Activated CD8-positive, alpha-beta memory T cell treated with anti-CD3 and anti-CD28 coated beads, Interleukin-2, amount 50 U/mL, for 24 hours (primary cell): Measurements from ENCODE around the gene SH3RF2.
"Not testable (repeated sequence)": the region's sequence is repeated elsewhere in the genome, so short reads cannot be mapped to it uniquely, and the experiment has no call there.

Experiments used
- DNase-seq: peaks from one replicate; pipeline ENCODE4 v3.0.0-alpha.2; 2020; ENCODE audit errors: extremely low read depth

SH3RF2 gene, protein sequence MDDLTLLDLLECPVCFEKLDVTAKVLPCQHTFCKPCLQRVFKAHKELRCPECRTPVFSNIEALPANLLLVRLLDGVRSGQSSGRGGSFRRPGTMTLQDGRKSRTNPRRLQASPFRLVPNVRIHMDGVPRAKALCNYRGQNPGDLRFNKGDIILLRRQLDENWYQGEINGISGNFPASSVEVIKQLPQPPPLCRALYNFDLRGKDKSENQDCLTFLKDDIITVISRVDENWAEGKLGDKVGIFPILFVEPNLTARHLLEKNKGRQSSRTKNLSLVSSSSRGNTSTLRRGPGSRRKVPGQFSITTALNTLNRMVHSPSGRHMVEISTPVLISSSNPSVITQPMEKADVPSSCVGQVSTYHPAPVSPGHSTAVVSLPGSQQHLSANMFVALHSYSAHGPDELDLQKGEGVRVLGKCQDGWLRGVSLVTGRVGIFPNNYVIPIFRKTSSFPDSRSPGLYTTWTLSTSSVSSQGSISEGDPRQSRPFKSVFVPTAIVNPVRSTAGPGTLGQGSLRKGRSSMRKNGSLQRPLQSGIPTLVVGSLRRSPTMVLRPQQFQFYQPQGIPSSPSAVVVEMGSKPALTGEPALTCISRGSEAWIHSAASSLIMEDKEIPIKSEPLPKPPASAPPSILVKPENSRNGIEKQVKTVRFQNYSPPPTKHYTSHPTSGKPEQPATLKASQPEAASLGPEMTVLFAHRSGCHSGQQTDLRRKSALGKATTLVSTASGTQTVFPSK

DNA sequence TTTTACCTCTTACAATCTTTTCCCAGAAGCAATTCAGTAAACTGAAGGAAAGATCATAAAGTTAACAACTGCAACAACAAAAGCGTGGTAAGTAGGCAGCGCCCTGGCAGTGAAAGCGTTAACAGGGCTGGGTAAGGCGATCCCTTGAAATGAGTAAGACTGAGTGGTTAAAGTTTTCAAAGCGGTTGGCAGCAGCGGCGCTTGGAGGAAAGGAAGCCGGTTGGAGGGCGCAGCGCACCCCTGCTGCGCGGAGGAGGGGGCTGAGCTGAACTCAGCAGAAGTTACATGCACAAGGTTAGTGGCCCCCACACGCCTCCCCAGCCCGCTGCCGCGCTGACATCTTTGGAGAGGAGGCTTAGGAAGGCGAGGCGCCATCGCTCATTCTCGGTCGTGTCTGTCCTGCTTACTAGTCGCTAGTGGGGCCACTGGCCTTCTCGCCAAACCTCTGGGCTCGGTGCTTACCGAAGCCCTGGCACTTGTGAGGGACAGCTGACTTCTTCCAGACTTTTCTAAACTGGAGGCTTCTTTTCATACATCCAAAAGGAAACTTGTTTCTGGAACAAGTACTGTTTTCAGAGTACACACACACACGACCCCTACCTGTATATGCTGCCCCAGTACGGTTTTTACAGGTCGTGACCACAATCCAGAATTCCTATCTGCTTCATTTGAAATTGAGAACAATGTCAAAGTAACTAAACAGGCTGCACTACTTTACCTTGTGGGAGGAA lies at the start of gene SH3RF2:
Gene SH3RF2 (plus strand): TSS at position 178 of the 731 bp plus-strand sequence. CDS start 1,351 bp downstream, outside the sequence.
- no peak for DNase-seq

DNA sequence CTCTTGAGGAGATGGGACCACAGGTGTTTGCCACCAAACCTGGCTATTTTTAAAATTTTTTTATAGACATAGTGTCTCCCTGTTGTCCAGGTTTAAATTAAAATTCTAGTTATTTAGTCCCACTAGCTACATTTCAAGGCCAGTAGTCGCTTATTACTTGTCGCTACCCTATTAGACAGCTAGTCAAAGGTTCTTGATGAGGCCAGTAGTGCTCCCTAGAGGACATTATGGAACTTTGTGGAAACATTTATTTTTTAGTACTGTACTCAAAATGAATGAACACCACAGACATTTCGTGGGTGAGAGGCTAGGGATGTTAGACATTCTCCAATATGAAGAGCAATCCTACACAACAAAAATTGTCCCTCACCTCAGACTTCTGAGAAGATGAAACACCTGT lies 49.2 kb upstream of the SH3RF2 start:
- no peak for DNase-seq

DNA sequence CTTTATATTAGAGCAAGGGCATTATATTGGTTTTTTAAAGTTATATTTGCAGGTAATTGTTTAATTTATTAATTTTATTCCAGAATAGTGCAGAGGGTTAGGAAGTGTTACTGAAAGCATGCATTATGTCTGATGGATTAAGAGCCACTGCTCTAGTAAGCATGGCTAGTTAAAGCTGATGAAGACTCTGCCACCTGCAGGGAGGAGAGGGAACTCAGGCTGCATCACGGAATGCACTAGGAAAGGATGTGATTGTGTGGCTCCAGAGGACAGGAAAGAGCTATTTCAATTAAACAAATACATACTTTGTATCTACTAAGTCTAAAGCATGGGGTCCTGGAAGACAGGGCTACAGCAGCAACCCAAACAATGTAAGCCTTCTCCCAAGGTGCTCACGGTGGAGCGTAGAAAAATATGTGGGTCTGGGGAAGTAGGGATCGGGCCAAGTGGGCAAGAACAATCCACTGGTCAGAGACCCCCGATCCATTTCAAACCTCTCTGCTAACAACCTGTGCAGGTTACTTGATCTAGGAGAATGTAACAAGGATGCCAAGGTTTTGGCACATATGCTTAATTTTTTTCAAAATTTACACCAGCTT lies 48.3 kb upstream of the SH3RF2 start:
- no peak for DNase-seq

DNA sequence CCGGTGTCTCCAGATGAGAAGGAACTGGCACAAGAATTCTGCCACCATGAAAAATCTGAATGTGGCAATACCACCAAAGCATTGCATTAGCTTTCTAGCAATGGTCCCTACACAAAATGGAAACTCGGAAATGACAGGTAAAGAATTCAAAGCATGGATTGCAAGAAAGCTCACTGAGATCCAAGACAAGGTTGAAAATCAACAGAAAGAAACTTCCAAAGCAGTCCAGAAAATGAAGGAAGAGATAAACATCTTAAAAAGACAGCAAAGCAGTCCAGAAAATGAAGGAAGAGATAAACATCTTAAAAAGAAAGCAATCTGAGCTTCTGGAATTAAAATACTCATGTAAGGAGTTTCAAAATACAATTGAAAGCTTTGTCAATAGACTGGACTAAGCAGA lies 46.8 kb upstream of the SH3RF2 start:
- no peak for DNase-seq

DNA sequence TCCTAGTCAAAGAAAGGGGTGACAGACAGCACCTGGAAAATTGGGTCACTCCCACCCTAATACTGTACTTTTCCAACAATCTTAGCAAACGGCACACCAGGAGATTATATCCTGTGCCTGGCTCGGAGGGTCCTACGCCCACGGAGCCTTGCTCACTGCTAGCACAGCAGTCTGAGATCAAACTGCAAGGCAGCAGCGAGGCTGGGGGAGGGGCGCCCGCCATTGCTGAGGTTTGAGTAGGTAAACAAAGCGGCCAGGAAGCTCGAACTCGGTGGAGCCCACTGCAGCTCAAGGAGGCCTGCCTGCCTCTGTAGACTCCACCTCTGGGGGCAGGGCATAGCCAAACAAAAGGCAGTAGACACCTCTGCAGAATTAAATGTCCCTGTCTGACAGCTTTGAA lies 45.0 kb upstream of the SH3RF2 start:
- DNase-seq, result not testable (repeated sequence)

DNA sequence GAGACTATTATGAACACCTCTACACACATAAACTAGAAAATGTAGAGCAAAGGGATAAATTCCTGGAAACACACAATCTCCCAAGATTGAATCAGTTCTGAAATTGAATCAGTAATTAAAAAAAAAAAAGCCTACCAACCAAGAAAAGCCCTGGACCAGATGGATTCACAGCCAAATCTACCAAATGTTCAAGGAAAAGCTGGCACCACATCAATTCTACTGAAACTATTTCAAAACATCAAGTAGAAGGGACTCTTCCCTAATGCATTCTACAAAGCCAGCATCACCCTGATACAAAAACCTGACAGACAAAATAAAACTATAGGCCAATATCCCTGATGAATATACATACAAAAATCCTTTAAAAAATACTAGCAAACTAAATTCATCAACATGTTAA lies 38.2 kb upstream of the SH3RF2 start:
- no peak for DNase-seq

DNA sequence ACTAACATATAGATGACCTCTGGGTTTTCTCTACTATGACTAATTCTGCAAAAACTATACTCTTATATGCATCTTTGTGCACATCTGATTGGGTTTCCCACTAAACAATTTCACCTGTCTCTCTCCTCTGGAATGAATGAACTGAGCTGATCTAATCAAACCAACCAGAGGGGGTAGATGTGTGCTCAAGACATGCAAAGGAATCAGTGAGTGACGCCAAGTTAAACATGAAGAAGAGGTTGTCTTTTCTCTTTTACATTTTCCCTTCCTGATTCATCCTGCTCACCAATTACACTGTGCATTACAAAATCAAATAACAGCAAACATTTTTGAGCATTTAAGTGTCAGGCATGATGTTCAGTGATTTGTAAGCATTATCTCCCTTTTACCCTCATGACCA lies 34.0 kb upstream of the SH3RF2 start:
- no peak for DNase-seq

DNA sequence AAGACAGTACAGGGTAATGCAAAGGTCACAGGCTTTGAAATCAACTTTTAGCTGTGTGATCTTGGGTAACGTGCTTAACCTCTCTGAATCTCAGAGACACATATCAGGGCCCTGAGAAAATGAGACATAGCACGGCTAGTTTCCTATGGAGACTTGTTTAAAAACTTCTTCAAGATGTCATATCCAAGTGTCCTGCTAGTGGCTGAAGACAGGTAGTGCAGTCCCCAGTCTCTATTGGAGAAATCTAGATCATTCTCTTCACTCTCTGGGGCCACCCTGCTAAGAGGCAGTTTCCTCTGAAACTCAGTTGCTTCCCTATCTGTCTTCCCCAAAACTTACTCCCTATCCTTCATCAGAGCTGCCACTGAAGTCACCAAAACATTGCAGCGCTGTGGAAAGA lies 33.3 kb upstream of the SH3RF2 start:
- DNase-seq, result no peak

DNA sequence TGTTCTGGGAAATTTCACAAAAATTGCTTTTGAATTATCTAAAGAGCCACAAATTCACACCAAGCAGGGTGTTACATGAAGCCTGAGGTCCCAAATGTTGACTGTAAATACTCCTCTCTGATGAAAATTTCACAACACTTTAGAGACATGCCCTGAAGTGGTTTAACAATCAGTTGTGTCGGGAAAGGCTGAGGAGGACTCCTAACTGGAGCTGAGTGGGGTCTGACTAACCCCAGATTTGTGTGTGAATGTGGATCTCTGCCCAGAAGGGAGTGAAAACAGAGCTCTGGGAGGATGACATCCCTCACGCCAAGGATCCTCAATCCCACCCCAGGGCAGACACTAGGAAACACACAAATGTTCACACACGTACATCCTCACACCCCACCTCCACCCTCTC lies 32.5 kb upstream of the SH3RF2 start:
- DNase-seq, result no peak

DNA sequence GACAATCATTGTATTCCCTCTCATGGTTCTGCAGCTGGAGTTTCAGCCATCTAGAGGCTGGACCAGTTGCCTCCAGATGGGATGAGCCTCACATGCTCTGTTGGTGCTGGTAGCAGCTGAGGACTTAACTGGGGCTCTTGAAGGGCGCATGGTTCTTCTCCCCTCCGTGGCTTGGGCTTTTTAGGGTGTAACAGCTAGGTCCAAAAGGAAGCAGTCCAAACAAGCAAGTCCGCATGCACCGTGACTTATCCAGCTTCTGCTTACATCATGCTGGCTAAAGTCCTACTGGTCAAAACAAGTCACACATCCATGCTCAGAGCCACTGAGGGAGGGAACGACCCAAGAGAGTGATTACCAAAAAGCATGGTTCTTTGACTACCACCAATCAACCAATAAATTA lies 31.6 kb upstream of the SH3RF2 start:
- no peak for DNase-seq

DNA sequence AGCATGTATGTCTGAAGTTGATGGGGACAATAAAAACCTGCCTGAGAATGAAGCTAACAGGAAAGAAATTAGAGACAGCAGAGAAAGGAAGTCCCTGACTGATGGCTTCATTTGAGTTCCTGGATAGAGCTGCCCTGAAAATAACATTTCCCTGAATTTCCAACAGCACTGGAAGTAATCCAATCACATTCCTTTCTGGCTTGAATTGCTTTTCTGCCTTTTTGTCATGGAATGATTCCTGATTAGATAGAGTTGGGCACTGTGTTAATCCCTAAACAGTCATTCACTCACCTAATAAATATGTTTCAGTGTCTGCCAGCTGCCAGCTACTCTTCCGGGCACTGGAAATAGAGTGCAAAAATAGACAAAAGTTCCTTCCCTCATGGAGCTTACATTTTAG lies 30.0 kb upstream of the SH3RF2 start:
- DNase-seq, result no peak

DNA sequence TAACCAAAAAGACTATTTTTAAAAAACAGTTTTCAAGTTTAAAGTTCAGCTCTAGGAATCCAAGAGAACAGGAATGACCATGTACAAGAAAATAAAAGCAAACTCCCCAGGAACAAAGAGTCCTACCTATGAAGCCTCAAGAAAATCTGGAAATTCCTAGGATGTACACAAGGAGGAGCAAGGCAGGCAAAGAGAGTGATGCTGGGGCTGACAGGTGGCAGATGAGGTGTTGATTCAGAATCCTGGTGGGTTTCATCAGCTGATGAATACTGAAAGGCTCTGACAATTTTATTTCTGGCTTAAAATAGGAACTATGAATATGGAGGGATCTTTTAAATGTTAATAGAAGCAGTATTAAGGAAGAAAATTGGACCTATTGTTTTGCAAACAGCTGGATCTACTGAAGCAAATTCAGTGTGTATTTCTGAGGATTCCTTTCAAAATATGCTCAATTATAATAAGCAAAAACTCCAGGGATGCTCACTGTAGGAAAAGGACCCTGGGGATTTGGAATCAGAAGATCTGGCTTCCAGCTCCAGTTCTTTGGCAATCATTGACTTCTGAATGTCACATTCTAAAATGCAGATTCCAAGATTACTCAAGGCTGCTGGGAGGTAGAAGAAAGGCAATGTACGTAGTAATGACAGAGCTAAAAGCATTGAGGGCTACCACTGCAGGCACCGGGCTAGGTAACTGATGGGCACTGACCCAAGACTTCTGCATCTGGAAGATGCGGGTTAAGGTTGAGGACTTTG lies 28.0 kb upstream of the SH3RF2 start:
- no peak for DNase-seq

DNA sequence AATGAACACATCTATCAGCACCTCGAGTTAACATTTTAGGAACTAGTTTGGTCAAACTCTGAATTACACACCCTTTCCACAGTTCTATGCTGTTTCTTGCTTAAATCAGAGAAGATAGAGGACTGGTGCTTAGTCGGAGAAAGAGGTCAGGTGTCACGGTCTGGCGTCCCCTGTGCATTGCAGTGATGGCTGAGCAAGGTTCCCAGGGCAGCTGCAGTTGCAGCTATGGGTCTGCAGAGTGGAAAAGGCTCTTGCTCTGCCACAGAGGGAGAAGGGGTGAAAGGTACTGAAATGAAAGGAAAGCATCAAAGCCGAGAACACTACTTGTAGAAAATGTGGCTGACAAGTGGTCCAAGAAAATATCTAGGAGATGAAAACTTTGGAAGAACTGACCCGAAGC lies 25.2 kb upstream of the SH3RF2 start:
- DNase-seq, result no peak

DNA sequence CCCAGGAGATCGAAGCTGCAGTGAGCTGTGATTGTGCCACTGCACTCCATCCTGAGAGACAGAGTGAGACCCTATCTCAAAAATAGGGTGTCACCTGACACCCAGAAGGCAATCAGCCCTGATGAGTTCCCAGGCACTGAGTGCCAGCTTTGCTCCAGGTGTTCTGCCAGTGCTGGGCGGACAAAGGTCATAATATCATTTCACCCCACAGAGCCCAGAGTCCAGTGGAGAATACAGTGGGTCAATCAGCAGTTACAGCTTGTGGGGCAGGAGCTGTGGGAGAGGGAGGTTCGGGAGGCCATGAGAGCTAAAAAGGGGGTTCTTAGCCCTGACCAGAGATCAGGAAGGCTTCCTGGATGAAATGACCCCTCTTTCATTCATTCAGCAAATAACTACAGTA lies 24.4 kb upstream of the SH3RF2 start:
- no peak for DNase-seq

DNA sequence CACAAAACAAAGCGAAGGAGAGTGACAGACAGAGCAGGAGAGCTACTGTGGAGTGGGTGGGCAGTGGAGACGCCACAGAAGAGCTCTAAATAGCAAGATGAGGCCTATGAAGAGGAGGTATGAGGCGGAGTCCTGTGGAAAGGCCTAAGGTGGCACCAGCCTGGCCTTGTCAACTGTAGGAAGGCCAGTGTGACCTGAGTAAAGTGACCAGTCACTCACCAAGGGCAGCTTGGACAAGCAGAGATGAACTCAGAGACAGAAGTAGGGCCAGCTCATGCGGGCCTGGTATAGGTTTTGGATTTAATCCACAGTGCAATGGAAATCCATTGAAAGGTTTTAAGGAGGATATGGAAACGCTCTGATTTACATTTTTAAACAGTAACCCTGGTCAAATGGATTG lies 23.8 kb upstream of the SH3RF2 start:
- no peak for DNase-seq

DNA sequence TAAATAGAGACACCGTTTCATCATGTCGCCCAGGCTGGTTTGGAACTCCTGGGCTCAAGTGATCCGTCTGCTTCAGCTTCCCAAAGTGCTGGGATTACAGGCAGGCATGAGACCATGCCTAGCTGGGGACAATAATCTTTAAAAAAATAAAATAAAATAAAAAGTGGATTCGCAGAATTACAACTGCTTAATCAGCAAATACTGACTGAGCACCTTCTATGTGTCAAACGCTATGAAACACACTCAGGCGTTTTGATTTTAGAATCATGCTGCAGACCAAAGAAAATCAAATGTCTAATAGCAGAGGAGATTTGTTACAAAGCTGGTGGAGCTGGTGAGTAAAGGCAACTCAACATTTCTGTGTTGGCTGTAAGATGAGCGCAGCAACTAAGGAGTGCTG lies 22.7 kb upstream of the SH3RF2 start:
- DNase-seq, result no peak

DNA sequence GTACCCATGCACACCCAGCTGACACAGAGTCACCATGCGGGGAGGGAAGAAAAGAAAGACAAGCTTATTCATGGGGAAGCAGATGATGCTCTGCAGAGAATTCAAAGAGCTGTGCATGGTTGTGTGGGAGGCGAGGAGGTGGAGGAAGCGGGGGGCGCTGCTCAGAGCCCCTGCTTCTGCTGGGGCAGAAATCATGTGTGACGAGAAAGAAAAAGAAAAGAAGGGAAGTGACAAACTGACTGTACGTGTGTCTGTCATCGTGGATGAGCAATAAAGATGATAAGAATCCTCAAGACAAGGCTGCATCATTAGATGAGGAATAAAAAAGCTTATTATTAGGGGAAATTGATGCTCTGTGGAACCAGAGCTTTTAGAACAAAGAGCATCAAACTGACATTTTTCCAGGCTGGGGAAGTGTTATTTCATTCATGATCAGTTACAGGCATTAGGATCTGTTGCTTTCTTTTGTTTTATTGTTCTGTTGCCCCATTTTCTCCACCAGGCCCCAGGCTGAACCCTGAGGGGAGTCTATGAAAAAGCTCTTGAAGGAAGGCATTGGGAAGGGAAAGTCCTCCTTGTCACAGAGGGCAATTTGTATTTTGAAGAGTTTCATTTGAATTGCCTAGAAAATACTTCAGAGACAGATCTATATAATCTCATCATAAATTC lies 20.3 kb upstream of the SH3RF2 start:
- DNase-seq, result no peak

DNA sequence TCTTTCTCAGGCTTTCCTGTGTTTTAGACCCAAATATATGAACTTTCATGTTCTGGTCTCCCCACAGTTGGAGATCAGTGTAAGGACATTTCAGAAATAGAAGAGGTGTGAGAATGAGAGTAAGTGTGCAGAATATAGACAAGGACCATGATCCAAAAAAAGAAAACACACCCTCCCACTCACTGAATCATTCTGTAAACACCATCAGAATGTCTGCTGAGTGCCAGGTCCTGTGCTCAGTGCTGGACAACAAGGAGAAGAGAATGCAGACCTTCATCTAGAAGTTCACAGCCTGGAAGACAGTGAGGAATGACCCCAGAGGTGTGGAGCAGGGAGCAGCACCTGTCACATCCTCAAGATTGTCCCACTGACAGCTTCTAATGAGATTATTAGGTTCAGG lies 19.1 kb upstream of the SH3RF2 start:
- no peak for DNase-seq

DNA sequence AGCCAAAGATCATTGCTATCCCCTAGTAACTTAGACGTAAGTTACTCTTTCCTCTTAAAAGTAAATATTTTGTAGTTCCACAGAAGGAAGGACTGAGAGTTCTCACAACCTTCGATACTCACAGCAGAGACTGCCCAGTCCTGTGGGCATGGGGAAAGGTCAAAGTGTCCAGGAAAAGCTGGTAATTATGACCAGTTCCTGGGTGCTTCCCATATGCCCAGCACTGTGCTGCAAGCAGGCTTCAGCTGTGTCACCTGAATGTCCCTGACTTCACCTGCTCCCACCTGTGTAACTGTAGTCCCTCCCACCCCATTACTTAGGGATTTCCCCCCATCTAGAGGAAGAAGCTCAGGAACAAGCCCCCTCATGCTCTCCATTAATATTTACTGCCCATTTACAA lies 18.0 kb upstream of the SH3RF2 start:
- no peak for DNase-seq

DNA sequence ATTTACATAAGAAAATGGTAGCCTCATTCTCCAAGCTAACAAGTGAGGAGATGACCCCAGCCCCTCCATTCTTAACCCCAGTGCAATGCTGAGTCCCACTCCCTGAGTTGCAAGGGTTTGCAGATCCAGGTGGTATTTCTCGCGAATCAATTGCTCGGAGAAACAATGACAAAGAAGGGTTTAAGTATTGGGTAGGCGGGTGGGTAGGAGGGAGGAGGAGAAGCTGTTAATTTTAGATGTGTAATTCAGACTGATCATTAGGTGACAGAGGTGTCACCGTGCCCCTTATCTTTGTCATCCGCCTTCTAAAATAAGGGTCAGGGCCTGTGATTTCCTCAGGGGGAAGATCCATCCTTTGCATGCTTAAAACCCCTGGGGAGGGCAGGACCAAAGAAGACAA lies 17.0 kb upstream of the SH3RF2 start:
- DNase-seq, result no peak
